Measurements from ENCODE around the gene SAP30L. TPM values are rescaled to one million over a fixed set of nuclear protein-coding genes. Genes with fewer than 3 reads are reported as not detected.

SAP30L gene
- total RNA-seq, 1 experiment from 2014 or later = 36.7 TPM

GRCh38 chr5:154409230-154409840 lies 36.5 kb upstream of the SAP30L start:
- Histone ChIP-seq H3K4me3 (no peak overlapping the region), H3K4me1 (replicated peaks) (peaks cover 21% of the 10 kb centered on the region), H3K27me3 (replicated peaks) (no peaks in the 10 kb centered on the region), H3K27ac (no peak overlapping the region), H3K9me3 (replicated peaks) (no peaks in the 10 kb centered on the region), H3K36me3 (peaks cover 47% of the 10 kb centered on the region)
- no peak for DNase-seq (ENCODE audit: low read depth in 1 of 2, low spot score in 2 of 2)

GRCh38 chr5:154410008-154410407 lies 35.8 kb upstream of the SAP30L start:
- Histone ChIP-seq H3K27me3 (replicated peaks) (no peaks in the 10 kb centered on the region), H3K36me3 (peaks cover 52% of the 10 kb centered on the region), H3K27ac (no peak overlapping the region), H3K4me1 (replicated peaks) (peaks cover 14% of the 10 kb centered on the region), H3K4me3 (no peak overlapping the region), H3K9me3 (replicated peaks) (no peaks in the 10 kb centered on the region)
- no peak for DNase-seq (ENCODE audit: low read depth in 1 of 2, low spot score in 2 of 2)

GRCh38 chr5:154410786-154411185 lies 35.0 kb upstream of the SAP30L start:
- Histone ChIP-seq H3K27ac (no peak overlapping the region), H3K27me3 (replicated peaks) (no peaks in the 10 kb centered on the region), H3K9me3 (replicated peaks) (no peaks in the 10 kb centered on the region), H3K4me1 (replicated peaks) (peaks cover 9% of the 10 kb centered on the region), H3K4me3 (no peak overlapping the region), H3K36me3 (peaks cover 59% of the 10 kb centered on the region)
- no peak for DNase-seq (ENCODE audit: low read depth in 1 of 2, low spot score in 2 of 2)

GRCh38 chr5:154411338-154411737 lies 34.5 kb upstream of the SAP30L start:
- DNase-seq (ENCODE audit: low read depth in 1 of 2, low spot score in 2 of 2) = no peak
- no peak overlapping the region for H3K4me3 ChIP-seq
- peaks cover 65% of the 10 kb centered on the region for H3K36me3 ChIP-seq

GRCh38 chr5:154412316-154412715 lies 33.5 kb upstream of the SAP30L start:
- Histone ChIP-seq H3K36me3 (peaks cover 75% of the 10 kb centered on the region), H3K27ac (no peak overlapping the region), H3K27me3 (replicated peaks) (no peaks in the 10 kb centered on the region), H3K9me3 (replicated peaks) (no peaks in the 10 kb centered on the region), H3K4me3 (no peak overlapping the region), H3K4me1 (replicated peaks) (peaks cover 8% of the 10 kb centered on the region)
- peak in 1 of 2 experiments; percentile 35 for DNase-seq (ENCODE audit: low read depth in 1 of 2, low spot score in 2 of 2)

More at GRCh38 chr5:154411338-154411737, 34.5 kb upstream of the SAP30L start:
- H3K27ac ChIP-seq = no peak overlapping the region
- H3K4me1 ChIP-seq (replicated peaks) = peaks cover 4% of the 10 kb centered on the region
- no peaks in the 10 kb centered on the region for H3K9me3 ChIP-seq (replicated peaks)
- H3K27me3 ChIP-seq (replicated peaks) = no peaks in the 10 kb centered on the region

- Histone ChIP-seq H3K27me3 (replicated peaks) (no peaks in the 10 kb centered on the region), H3K4me3 (no peak overlapping the region), H3K36me3 (peaks cover 81% of the 10 kb centered on the region), H3K27ac (no peak overlapping the region), H3K9me3 (replicated peaks) (no peaks in the 10 kb centered on the region), H3K4me1 (replicated peaks) (peaks cover 8% of the 10 kb centered on the region)
- no peak for DNase-seq (ENCODE audit: low read depth in 1 of 2, low spot score in 2 of 2)
Measured at GRCh38 chr5:154412925-154413324, 32.9 kb upstream of the SAP30L start.

GRCh38 chr5:154415114-154415513 lies 30.7 kb upstream of the SAP30L start:
- H3K27ac ChIP-seq = no peak overlapping the region
- H3K9me3 ChIP-seq (replicated peaks) = no peaks in the 10 kb centered on the region
- DNase-seq (ENCODE audit: low read depth in 1 of 2, low spot score in 2 of 2) = peak in 1 of 2 experiments; percentile 25
- H3K27me3 ChIP-seq (replicated peaks) = no peaks in the 10 kb centered on the region
- H3K4me1 ChIP-seq (replicated peaks) = peaks cover 8% of the 10 kb centered on the region
- H3K36me3 ChIP-seq = peaks cover 90% of the 10 kb centered on the region
- no peak overlapping the region for H3K4me3 ChIP-seq

GRCh38 chr5:154418344-154418820 lies 27.4 kb upstream of the SAP30L start:
- peak in 1 of 2 experiments; percentile 22 for DNase-seq (ENCODE audit: low read depth in 1 of 2, low spot score in 2 of 2)
- Histone ChIP-seq H3K27me3 (replicated peaks) (no peaks in the 10 kb centered on the region), H3K4me3 (no peak overlapping the region), H3K9me3 (replicated peaks) (no peaks in the 10 kb centered on the region), H3K4me1 (replicated peaks) (peaks cover 8% of the 10 kb centered on the region), H3K36me3 (peaks cover 62% of the 10 kb centered on the region), H3K27ac (no peak overlapping the region)

GRCh38 chr5:154419236-154419635 lies 26.6 kb upstream of the SAP30L start:
- H3K4me1 ChIP-seq (replicated peaks) = peaks cover 8% of the 10 kb centered on the region
- no peaks in the 10 kb centered on the region for H3K27me3 ChIP-seq (replicated peaks)
- no peak overlapping the region for H3K27ac ChIP-seq
- H3K36me3 ChIP-seq = peaks cover 53% of the 10 kb centered on the region
- peak in 1 of 2 experiments; percentile 37 for DNase-seq (ENCODE audit: low read depth in 1 of 2, low spot score in 2 of 2)
- H3K4me3 ChIP-seq = no peak overlapping the region
- H3K9me3 ChIP-seq (replicated peaks) = no peaks in the 10 kb centered on the region

GRCh38 chr5:154421868-154422267 lies 23.9 kb upstream of the SAP30L start:
- Histone ChIP-seq H3K4me3 (no peak overlapping the region), H3K36me3 (peaks cover 27% of the 10 kb centered on the region), H3K9me3 (replicated peaks) (no peaks in the 10 kb centered on the region), H3K27me3 (replicated peaks) (no peaks in the 10 kb centered on the region), H3K27ac (no peak overlapping the region), H3K4me1 (replicated peaks) (peaks cover 3% of the 10 kb centered on the region)
- no peak for DNase-seq (ENCODE audit: low read depth in 1 of 2, low spot score in 2 of 2)

- no peak for DNase-seq (ENCODE audit: low read depth in 1 of 2, low spot score in 2 of 2)
- Histone ChIP-seq H3K9me3 (replicated peaks) (no peaks in the 10 kb centered on the region), H3K27ac (no peak overlapping the region), H3K4me3 (no peak overlapping the region), H3K27me3 (replicated peaks) (no peaks in the 10 kb centered on the region), H3K4me1 (replicated peaks) (no peaks in the 10 kb centered on the region; the same call in 1 of the 2 replicates), H3K36me3 (peaks cover 23% of the 10 kb centered on the region)
Measured at GRCh38 chr5:154422298-154422697, 23.5 kb upstream of the SAP30L start.

GRCh38 chr5:154428208-154428607 lies 17.6 kb upstream of the SAP30L start:
- no peak for DNase-seq (ENCODE audit: low read depth in 1 of 2, low spot score in 2 of 2)
- Histone ChIP-seq H3K4me3 (no peak overlapping the region), H3K27ac (no peak overlapping the region), H3K36me3 (no peaks in the 10 kb centered on the region), H3K9me3 (replicated peaks) (0 out of 2 replicates have a peak, but pooled peaks cover 2% of the 10 kb centered on the region), H3K27me3 (replicated peaks) (no peaks in the 10 kb centered on the region), H3K4me1 (replicated peaks) (no peaks in the 10 kb centered on the region)

GRCh38 chr5:154429341-154429740 lies 16.5 kb upstream of the SAP30L start:
- no peaks in the 10 kb centered on the region for H3K27me3 ChIP-seq (replicated peaks)
- H3K27ac ChIP-seq = no peak overlapping the region
- H3K9me3 ChIP-seq (replicated peaks) = 0 out of 2 replicates have a peak, but pooled peaks cover 2% of the 10 kb centered on the region
- no peak overlapping the region for H3K4me3 ChIP-seq
- peak in 1 of 2 experiments; percentile 12 for DNase-seq (ENCODE audit: low read depth in 1 of 2, low spot score in 2 of 2)
- no peaks in the 10 kb centered on the region for H3K4me1 ChIP-seq (replicated peaks)
- no peaks in the 10 kb centered on the region for H3K36me3 ChIP-seq

- Histone ChIP-seq H3K4me1 (replicated peaks) (no peaks in the 10 kb centered on the region), H3K27ac (no peak overlapping the region), H3K36me3 (no peaks in the 10 kb centered on the region), H3K27me3 (replicated peaks) (no peaks in the 10 kb centered on the region), H3K9me3 (replicated peaks) (0 out of 2 replicates have a peak, but pooled peaks cover 2% of the 10 kb centered on the region), H3K4me3 (no peak overlapping the region)
- no peak for DNase-seq (ENCODE audit: low read depth in 1 of 2, low spot score in 2 of 2)
Measured at GRCh38 chr5:154430466-154430865, 15.3 kb upstream of the SAP30L start.

All from SJSA1 (cell line).